NCI-H69 (cell line): ENCODE measurements around the gene ZNF565.
A peak's percentile ranks its signal among the peaks of the same experiment; 100 is the strongest.
"Not testable (repeated sequence)": the region's sequence is repeated elsewhere in the genome, so short reads cannot be mapped to it uniquely, and the experiment has no call there.

ENCODE experiments used
- DNase-seq: peaks from one replicate; lab custom pipeline; 2025; lab: John Stamatoyannopoulos, UW

Gene ZNF565

GRCh38 chr19:36150586-36150985, 63.9 kb downstream of the ZNF565 start:
- DNase-seq = no peak

GRCh38 chr19:36149673-36150406, 64.6 kb downstream of the ZNF565 start:
- DNase-seq = no peak

GRCh38 chr19:36144624-36145023, 69.8 kb downstream of the ZNF565 start:
- no peak for DNase-seq

DNA sequence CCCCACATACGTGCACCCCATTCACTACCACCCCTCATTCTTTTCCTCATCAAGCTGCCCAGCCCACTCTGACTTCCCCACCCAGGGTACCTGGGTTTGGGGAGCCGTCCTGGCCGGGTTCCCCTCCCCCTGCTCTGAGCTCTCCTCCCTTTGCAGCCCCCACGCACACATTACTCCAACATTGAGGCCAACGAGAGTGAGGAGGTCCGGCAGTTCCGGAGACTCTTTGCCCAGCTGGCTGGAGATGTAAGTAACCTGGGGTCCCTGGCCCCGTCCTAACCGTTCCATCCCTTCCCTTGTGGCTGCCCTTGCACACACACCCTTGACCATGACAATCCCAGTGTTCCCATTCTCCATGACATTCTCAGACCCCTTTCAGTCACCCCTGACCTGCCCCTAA, 72.0 kb downstream of the ZNF565 start:
- no peak for DNase-seq

DNA sequence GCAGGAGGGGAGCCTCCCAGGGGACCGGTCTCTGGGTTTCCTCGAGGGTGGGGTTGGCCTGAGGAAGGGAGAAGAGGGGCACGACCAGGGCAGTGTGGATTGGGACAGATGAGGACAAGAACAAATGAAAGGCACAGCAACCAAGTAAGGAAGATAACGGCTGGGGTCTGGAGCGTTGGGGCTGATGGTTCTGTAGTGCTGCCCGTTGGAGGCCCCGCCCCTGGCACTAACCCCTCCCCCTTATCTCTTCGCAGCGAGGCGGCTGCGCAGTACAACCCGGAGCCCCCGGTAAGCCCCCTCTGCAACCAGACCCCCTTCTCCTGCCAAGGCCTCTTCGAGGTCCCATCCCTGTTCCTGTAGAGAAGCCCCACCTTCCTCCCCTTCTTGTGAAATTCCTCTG, 72.4 kb downstream of the ZNF565 start:
- DNase-seq = no peak

DNA sequence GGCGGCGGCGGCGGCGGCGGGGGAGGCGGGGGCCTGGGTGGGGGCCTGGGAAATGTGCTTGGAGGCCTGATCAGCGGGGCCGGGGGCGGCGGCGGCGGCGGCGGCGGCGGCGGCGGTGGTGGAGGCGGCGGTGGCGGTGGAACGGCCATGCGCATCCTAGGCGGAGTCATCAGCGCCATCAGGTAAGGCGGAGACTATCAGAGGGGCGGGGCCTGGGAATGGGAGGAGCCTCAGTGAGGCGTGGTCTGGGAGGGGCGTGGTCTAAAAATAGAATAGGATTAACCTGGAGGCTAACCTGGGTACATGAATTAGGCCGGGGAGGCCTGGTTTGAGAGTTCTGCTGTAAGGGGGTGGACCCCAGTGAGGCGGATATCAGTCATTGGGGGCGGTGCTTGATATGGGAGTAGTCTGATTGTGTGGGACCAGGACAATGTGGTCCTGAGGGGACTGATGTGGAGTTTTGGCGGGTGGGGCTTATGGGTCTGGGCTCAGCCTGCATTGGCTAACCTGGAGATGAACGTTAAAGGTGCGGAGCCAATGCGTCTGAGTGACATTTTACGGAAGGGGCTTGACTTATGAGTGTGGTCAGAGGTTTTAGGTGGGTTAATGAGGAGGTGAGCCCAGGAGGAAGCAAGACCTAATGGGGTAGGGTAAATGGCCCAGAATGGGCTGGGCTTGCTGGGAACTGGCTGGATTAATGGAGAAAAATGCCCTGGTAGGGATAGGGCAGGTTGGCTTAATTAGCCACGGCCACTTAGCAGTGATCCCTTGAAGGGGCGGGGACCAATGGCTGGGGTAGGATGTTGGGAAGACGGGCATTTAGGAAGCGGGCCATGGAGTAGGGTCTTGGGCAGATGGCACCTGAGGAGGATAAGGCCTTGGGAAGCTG, 73.2 kb downstream of the ZNF565 start:
- peak; percentile 88 for DNase-seq

- peak; percentile 92 for DNase-seq
These were observed 74.0 kb downstream of the ZNF565 start for GRCh38 chr19:36140304-36141038.

- peak; percentile 98 for DNase-seq
These were observed 74.8 kb downstream of the ZNF565 start, which contains the start of gene CAPNS1 for GRCh38 chr19:36139473-36140303. CAPNS1 (plus strand) TSS chr19:36140066; CDS start chr19:36141012, 946 bp downstream.

- no peak for DNase-seq
These were observed 75.4 kb downstream of the ZNF565 start for GRCh38 chr19:36139120-36139472.

- peak; percentile 75 for DNase-seq
These were observed 77.3 kb downstream of the ZNF565 start for GRCh38 chr19:36136964-36137686.

- not testable (repeated sequence) for DNase-seq
These were observed 79.6 kb downstream of the ZNF565 start for GRCh38 chr19:36134867-36135266.
